Gastroesophageal sphincter (tissue), 4 donors: ENCODE results near the gene USP37. TPM values are rescaled to one million over a fixed set of nuclear protein-coding genes. Genes with fewer than 3 reads are reported as not detected.
"Not testable (repeated sequence)": the region's sequence is repeated elsewhere in the genome, so short reads cannot be mapped to it uniquely, and the experiment has no call there.

ENCODE experiments used
- ATAC-seq: fragments of 150-250 bp; one replicate; pipeline ENCODE4 v1.9.1; 2016; ENCODE audit warnings: mild to moderate bottlenecking, moderate library complexity
- H3K27ac ChIP-seq, 4 donors: fragments of 200-600 bp; sonication (generic) in 3 of 4; 1 replicate in 3 of 4; 2 replicates in 1 of 4; pipeline ENCODE4 v1.5.1; 2016 to 2019
- H3K27me3 ChIP-seq: fragments of 200-600 bp; sonication (generic); one replicate; pipeline ENCODE4 v1.5.1; 2019
- H3K36me3 ChIP-seq, 2 donors: fragments of 200-600 bp; sonication (generic); one replicate each; pipeline ENCODE4 v1.5.1; 2019; ENCODE audit warnings: control low read depth in 1 of 2
- H3K4me1 ChIP-seq, 3 donors: fragments of 200-600 bp; sonication (generic); 1 replicate in 2 of 3; 2 replicates in 1 of 3; pipeline ENCODE4 v1.5.1; 2016 to 2019; ENCODE audit warnings: control low read depth in 2 of 3
- H3K4me3 ChIP-seq, 2 donors: fragments of 200-600 bp; sonication (generic); one replicate each; pipeline ENCODE4 v1.5.1; 2019; ENCODE audit warnings: mild to moderate bottlenecking in 1 of 2, moderate library complexity in 1 of 2
- H3K9me3 ChIP-seq, 3 donors: fragments of 200-600 bp; sonication (generic); one replicate each; pipeline ENCODE4 v1.5.1; 2017 to 2019; ENCODE audit warnings: control low read depth in 2 of 3
- EP300 ChIP-seq: sonication (generic); formaldehyde crosslinking; IDR thresholded peaks from one replicate; pipeline ENCODE4 v1.6.1; 2017; ENCODE audit warnings: antibody characterized with exemption, mild to moderate bottlenecking
- POLR2A ChIP-seq, 2 donors: fragments of 450-650 bp; IDR thresholded peaks; one replicate each; pipeline ENCODE4 v1.6.1; 2017; ENCODE audit warnings: antibody characterized with exemption in 2 of 2, mild to moderate bottlenecking in 2 of 2, moderate library complexity in 1 of 2
- POLR2AphosphoS5 ChIP-seq: sonication (generic); formaldehyde crosslinking; IDR thresholded peaks from one replicate; pipeline ENCODE4 v1.6.1; 2017; ENCODE audit warnings: antibody characterized with exemption
- WGBS, 2 donors: methylation state at CpG; one replicate each; pipeline ENCODE4 v1.1.5; 2018; ENCODE audit warnings: low coverage in 1 of 2; 5-methylcytosine and 5-hydroxymethylcytosine counted together
- total RNA-seq, 4 donors: library from RNA; depleted of rRNA; stranded (reverse); fragments of >200 nt; gene quantifications; one replicate each; pipeline ENCODE4 v1.1.0, GENCODE V29; 2016
- TF ChIP-seq, protein P1 (sequence below), 4 experiments: fragments of 200-600 bp in 2 of 4; fragments of 450-650 bp in 2 of 4; sonication (generic) in 1 of 4; IDR thresholded peaks; one replicate each; pipeline ENCODE4 v1.5.1; 2017 to 2019; ENCODE audit warnings: antibody characterized with exemption in 4 of 4, mild to moderate bottlenecking in 2 of 4, moderate library complexity in 2 of 4

Gene USP37
- total RNA-seq, 4 donors from 2014 or later: 8.3 to 17.4 (median 9.0) TPM

DNA sequence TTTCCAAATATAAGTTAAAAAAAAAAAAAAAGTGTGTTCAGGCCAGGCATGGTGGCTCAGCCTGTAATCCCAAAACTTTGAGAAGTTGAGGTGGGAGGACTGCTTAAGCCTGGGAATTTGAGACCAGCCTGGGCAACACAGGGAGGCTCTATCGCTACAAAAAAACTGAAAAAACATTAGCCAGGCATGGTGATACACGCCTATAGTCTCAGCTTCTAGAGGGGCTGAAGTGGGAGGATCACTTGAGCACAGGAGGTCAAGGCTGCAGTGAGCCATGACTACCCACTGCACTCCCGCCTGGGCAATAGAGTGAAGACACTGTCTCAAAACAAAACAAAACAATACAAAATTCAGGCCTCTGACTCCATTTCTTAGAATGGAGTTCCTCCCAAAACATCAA is 9.2 kb downstream of the USP37 start:
- 88 to 94% methylated on average over 3 of the region's 3 CpGs for WGBS, 2 donors
- H3K9me3 ChIP-seq: no peaks in the 10 kb centered on the region
- peaks cover 0 to 14% (median 0%) of the 10 kb centered on the region in 3 donors for H3K4me1 ChIP-seq
- TF ChIP-seq EP300 (no peak), POLR2A (IDR thresholded peaks at IDR 0.05) (no peak), POLR2AphosphoS5 (no peak)
- peaks cover 3 to 78% of the 10 kb centered on the region in 2 donors for H3K36me3 ChIP-seq
- H3K4me3 ChIP-seq: no peak overlapping the region
- H3K27ac ChIP-seq: no peak overlapping the region
- H3K27me3 ChIP-seq: no peaks in the 10 kb centered on the region
- ATAC-seq: no peak

GRCh38 chr2:218557941-218558340 is 10.2 kb downstream of the USP37 start:
- Histone ChIP-seq H3K27me3 (no peaks in the 10 kb centered on the region), H3K27ac (no peak overlapping the region), H3K4me1 (peaks cover 0 to 4% (median 0%) of the 10 kb centered on the region in 3 donors), H3K9me3 (no peaks in the 10 kb centered on the region), H3K4me3 (no peak overlapping the region), H3K36me3 (peaks cover 6 to 84% of the 10 kb centered on the region in 2 donors)
- TF ChIP-seq POLR2A (IDR thresholded peaks at IDR 0.05) (no peak), POLR2AphosphoS5 (no peak)
- no peak for ATAC-seq
- WGBS, 2 donors: 46 to 80% methylated on average over 2 of the region's 2 CpGs

- no peak overlapping the region for H3K4me3 ChIP-seq
- TF ChIP-seq POLR2A (IDR thresholded peaks at IDR 0.05) (no peak), POLR2AphosphoS5 (no peak), EP300 (no peak)
- TF ChIP-seq, protein P1, sequence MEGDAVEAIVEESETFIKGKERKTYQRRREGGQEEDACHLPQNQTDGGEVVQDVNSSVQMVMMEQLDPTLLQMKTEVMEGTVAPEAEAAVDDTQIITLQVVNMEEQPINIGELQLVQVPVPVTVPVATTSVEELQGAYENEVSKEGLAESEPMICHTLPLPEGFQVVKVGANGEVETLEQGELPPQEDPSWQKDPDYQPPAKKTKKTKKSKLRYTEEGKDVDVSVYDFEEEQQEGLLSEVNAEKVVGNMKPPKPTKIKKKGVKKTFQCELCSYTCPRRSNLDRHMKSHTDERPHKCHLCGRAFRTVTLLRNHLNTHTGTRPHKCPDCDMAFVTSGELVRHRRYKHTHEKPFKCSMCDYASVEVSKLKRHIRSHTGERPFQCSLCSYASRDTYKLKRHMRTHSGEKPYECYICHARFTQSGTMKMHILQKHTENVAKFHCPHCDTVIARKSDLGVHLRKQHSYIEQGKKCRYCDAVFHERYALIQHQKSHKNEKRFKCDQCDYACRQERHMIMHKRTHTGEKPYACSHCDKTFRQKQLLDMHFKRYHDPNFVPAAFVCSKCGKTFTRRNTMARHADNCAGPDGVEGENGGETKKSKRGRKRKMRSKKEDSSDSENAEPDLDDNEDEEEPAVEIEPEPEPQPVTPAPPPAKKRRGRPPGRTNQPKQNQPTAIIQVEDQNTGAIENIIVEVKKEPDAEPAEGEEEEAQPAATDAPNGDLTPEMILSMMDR (IDR thresholded peaks at IDR 0.05): no peak
- H3K36me3 ChIP-seq: peaks cover 11 to 84% of the 10 kb centered on the region in 2 donors
- no peaks in the 10 kb centered on the region for H3K4me1 ChIP-seq
- no peaks in the 10 kb centered on the region for H3K27me3 ChIP-seq
- ATAC-seq: no peak
- WGBS, 2 donors: 71 to 89% methylated on average over 4 of the region's 4 CpGs
- H3K27ac ChIP-seq: no peak overlapping the region
- no peaks in the 10 kb centered on the region for H3K9me3 ChIP-seq
These were observed 12.6 kb downstream of the USP37 start for GRCh38 chr2:218555527-218555926.

DNA sequence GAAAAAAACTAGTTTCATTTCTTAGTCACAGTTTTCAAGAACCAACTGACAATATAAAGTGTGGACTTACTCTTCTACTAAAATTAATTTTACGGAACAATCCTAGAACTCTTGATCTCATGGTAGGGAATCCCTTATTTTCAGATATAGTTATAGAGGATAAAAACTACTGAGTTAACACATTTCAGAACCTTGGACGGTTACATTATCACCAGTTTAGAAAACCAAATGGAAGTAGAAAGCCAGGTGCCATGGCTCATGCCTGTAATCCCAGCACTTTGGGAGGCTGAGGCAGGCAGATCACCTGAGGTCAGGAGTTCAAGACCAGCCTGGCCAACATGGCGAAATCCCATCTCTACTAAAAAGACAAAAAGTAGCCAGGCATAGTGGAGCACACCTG is 13.9 kb downstream of the USP37 start:
- not testable (repeated sequence) for H3K4me3 ChIP-seq, H3K27ac ChIP-seq, ATAC-seq, H3K4me1 ChIP-seq, H3K27me3 ChIP-seq, H3K9me3 ChIP-seq
- 97% methylated on average over 3 of the region's 3 CpGs for WGBS, 2 donors
- peaks cover 7 to 83% of the 10 kb centered on the region in 2 donors for H3K36me3 ChIP-seq

GRCh38 chr2:218547978-218548377 is 20.2 kb downstream of the USP37 start:
- Histone ChIP-seq H3K27me3 (no peaks in the 10 kb centered on the region), H3K4me3 (no peak overlapping the region), H3K27ac (no peak overlapping the region), H3K4me1 (no peaks in the 10 kb centered on the region), H3K9me3 (no peaks in the 10 kb centered on the region), H3K36me3 (peaks cover 10 to 97% of the 10 kb centered on the region in 2 donors)
- ATAC-seq: no peak
- TF ChIP-seq, protein P1 (IDR thresholded peaks at IDR 0.05): no peak
- TF ChIP-seq EP300 (no peak), POLR2A (IDR thresholded peaks at IDR 0.05) (no peak)

GRCh38 chr2:218547511-218547910 is 20.6 kb downstream of the USP37 start:
- TF ChIP-seq EP300 (no peak), POLR2AphosphoS5 (no peak), POLR2A (IDR thresholded peaks at IDR 0.05) (no peak)
- TF ChIP-seq, protein P1 (IDR thresholded peaks at IDR 0.05): no peak
- H3K4me1 ChIP-seq: no peaks in the 10 kb centered on the region
- H3K27ac ChIP-seq: no peak overlapping the region
- H3K9me3 ChIP-seq: no peaks in the 10 kb centered on the region
- ATAC-seq: no peak
- H3K4me3 ChIP-seq: no peak overlapping the region
- H3K27me3 ChIP-seq: no peaks in the 10 kb centered on the region
- peaks cover 6 to 97% of the 10 kb centered on the region in 2 donors for H3K36me3 ChIP-seq

- TF ChIP-seq POLR2A (IDR thresholded peaks at IDR 0.05) (no peak), EP300 (no peak)
- Histone ChIP-seq H3K27me3 (no peaks in the 10 kb centered on the region), H3K27ac (no peak overlapping the region), H3K4me1 (no peaks in the 10 kb centered on the region), H3K36me3 (peaks cover 5 to 97% of the 10 kb centered on the region in 2 donors), H3K4me3 (no peak overlapping the region), H3K9me3 (no peaks in the 10 kb centered on the region)
- 88 to 89% methylated on average over 1 of the region's 1 CpG for WGBS, 2 donors
- no peak for ATAC-seq
These were observed 22.1 kb downstream of the USP37 start for GRCh38 chr2:218546012-218546411.
